Measurements from ENCODE around the gene NOS3. TPM values are rescaled to one million over a fixed set of nuclear protein-coding genes. Genes with fewer than 3 reads are reported as not detected.
A peak's percentile ranks its signal among the peaks of the same experiment; 100 is the strongest.

Gene NOS3
- total and polyA plus RNA-seq, 9 of the 15 experiments (the other 6 are each of a cell fraction or from before 2014, with no cell fraction given): 1.1 to 121 (median 23.6) TPM

DNA sequence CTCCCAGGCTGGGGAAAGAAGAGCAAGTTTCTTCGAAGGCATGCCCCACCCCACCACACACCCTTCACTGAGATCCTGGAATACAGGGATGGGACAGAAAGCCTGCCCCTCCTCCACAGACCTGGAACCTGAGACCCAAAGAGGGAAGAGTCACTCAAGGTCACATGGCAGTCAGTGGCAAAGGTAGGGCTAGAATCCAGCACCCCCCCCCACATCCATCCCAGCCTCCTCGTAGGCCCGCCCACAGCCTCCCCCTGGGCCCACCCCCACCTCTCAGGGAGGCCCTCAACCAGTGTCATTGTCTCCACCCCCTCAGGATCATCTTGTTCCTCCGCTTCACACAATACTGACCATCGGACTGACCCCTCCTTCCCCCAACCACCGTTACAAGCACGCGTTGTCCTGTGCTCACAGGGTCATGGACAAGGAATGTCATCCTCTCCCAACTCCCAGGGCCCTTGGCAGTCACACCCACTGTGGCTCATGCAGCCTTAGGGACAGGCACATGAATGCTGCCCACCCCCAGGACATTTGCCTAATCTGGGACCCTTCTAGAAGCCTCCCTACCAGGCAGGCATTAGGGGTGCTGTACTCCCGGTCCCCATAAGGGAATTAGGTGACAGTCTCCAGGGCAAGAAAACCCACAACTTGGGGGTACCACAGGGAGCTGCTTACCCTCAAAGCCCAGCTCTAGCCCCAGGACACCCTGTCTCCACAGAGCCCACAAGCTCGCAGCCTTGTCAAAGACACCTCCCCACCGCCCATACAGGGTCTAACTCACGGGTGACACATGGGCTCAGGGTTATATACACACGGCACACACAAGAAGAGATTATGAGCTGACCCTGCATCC is 14.1 kb upstream of the NOS3 start:
- in situ Hi-C loops (cut with MboI): no loop called here
- intact Hi-C loops (cut with micrococcal nuclease): loop anchor here (2.0 kb wide), 1 partner anchor 14 kb away; no protein-coding TSS in a partner anchor
- 9% methylated on average over 13 of the region's 13 CpGs for WGBS (ENCODE audit: insufficient coverage, low coverage, missing lambda C conversion rate)
- Histone ChIP-seq H3K4me1 (replicated peaks in 1 of 2; ENCODE audit: control insufficient read depth in 2 of 2, insufficient read depth in 2 of 2, low read length in 2 of 2) (peaks cover 39 to 77% of the 10 kb centered on the region in 2 experiments), H3K4me2 (ENCODE audit: insufficient read depth, low read length) (peak overlapping the region; percentile 94), H3K27me3 (ENCODE audit: control insufficient read depth in 2 of 2, insufficient read depth in 2 of 2, low read length in 2 of 2) (peaks cover 19 to 21% of the 10 kb centered on the region in 2 experiments), H3K27ac (ENCODE audit: extremely low read depth, low read depth, low read length) (peak overlapping the region; percentile 60), H3K9ac (ENCODE audit: insufficient read depth in 1 of 2, low read depth in 2 of 2, low read length in 2 of 2) (peak overlapping the region; percentile 57 to 90), H2AFZ (ENCODE audit: low read depth, low read length) (peak overlapping the region; percentile 69), H4K20me1 (replicated peaks; ENCODE audit: control insufficient read depth, insufficient read depth, low read length) (peaks cover 9% of the 10 kb centered on the region; the same call in 1 of the 2 replicates), H3K9me1 (ENCODE audit: control insufficient read depth, insufficient read depth, low read length) (no peaks in the 10 kb centered on the region), H3K36me3 (ENCODE audit: control insufficient read depth, insufficient read depth, low read length) (peaks cover 20% of the 10 kb centered on the region; the same call in 2 of the 3 replicates), H3K79me2 (ENCODE audit: control insufficient read depth, insufficient read depth, low read length) (peaks cover 28% of the 10 kb centered on the region), H3K9me3 (replicated peaks; ENCODE audit: control insufficient read depth, insufficient read depth, low read depth, low read length) (no peaks in the 10 kb centered on the region), H3K4me3 (peak overlapping the region; percentile 45)
- ChIA-PET CTCF (ENCODE audit: low intra/inter-chr PET ratio) (interaction anchor here (0.7 kb wide), 1 partner anchor 129 kb away, joined by 3 read pairs; no protein-coding TSS in a partner anchor), POLR2A (interaction anchor here (0.8 to 1.4 kb wide), 6 partner anchors 9 to 79 kb away, joined by 3 to 6 read pairs (median 4); no protein-coding TSS in a partner anchor)
- ATAC-seq (peak; percentile 60), FAIRE-seq (peak; percentile 86), DNase-seq (ENCODE audit: extremely low read depth in 1 of 4, low spot score in 3 of 4) (peak; percentile 82 to 89 (median 84))
- TSS peak; percentile 75 for BruUV-seq (replicated peaks)
- no peak for TF ChIP-seq BRF1 (IDR thresholded peaks at IDR 0.05; ENCODE audit: borderline replicate concordance, extremely low read depth, insufficient read length)
- TF ChIP-seq CHD4 (IDR thresholded peaks at IDR 0.05; ENCODE audit: insufficient read depth, insufficient replicate concordance, low read depth, low read length, poor library complexity, severe bottlenecking): no peak
- TF ChIP-seq, protein P1, sequence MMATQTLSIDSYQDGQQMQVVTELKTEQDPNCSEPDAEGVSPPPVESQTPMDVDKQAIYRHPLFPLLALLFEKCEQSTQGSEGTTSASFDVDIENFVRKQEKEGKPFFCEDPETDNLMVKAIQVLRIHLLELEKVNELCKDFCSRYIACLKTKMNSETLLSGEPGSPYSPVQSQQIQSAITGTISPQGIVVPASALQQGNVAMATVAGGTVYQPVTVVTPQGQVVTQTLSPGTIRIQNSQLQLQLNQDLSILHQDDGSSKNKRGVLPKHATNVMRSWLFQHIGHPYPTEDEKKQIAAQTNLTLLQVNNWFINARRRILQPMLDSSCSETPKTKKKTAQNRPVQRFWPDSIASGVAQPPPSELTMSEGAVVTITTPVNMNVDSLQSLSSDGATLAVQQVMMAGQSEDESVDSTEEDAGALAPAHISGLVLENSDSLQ (IDR thresholded peaks at IDR 0.05): peak; percentile 71
- peak in 1 of 2 experiments; percentile 60; a peak in 1 of 4 replicates for TF ChIP-seq TEAD1 (CRISPR knock-in tag; IDR thresholded peaks at IDR 0.05)
- TF ChIP-seq RUNX1 (IDR thresholded peaks at IDR 0.05; ENCODE audit: low read depth): peak; percentile 77; the same call in 1 of the 2 replicates
- TF ChIP-seq NFIC (IDR thresholded peaks at IDR 0.05): peak; percentile 6; the same call in 1 of the 2 replicates
- TF ChIP-seq, protein P2, sequence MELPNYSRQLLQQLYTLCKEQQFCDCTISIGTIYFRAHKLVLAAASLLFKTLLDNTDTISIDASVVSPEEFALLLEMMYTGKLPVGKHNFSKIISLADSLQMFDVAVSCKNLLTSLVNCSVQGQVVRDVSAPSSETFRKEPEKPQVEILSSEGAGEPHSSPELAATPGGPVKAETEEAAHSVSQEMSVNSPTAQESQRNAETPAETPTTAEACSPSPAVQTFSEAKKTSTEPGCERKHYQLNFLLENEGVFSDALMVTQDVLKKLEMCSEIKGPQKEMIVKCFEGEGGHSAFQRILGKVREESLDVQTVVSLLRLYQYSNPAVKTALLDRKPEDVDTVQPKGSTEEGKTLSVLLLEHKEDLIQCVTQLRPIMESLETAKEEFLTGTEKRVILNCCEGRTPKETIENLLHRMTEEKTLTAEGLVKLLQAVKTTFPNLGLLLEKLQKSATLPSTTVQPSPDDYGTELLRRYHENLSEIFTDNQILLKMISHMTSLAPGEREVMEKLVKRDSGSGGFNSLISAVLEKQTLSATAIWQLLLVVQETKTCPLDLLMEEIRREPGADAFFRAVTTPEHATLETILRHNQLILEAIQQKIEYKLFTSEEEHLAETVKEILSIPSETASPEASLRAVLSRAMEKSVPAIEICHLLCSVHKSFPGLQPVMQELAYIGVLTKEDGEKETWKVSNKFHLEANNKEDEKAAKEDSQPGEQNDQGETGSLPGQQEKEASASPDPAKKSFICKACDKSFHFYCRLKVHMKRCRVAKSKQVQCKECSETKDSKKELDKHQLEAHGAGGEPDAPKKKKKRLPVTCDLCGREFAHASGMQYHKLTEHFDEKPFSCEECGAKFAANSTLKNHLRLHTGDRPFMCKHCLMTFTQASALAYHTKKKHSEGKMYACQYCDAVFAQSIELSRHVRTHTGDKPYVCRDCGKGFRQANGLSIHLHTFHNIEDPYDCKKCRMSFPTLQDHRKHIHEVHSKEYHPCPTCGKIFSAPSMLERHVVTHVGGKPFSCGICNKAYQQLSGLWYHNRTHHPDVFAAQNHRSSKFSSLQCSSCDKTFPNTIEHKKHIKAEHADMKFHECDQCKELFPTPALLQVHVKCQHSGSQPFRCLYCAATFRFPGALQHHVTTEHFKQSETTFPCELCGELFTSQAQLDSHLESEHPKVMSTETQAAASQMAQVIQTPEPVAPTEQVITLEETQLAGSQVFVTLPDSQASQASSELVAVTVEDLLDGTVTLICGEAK (IDR thresholded peaks at IDR 0.05): peak; percentile 48; the same call in 1 of the 2 replicates
- TF ChIP-seq, protein P2 (CRISPR knock-in tag; IDR thresholded peaks at IDR 0.05): no peak
- TF ChIP-seq ZNF780A (CRISPR knock-in tag; IDR thresholded peaks at IDR 0.05): no peak
- TF ChIP-seq ZBTB8A (IDR thresholded peaks at IDR 0.05; ENCODE audit: partially characterized antibody): no peak

All from K562 (cell line).